ENCODE results near the gene RNF26.

Gene RNF26

DNA sequence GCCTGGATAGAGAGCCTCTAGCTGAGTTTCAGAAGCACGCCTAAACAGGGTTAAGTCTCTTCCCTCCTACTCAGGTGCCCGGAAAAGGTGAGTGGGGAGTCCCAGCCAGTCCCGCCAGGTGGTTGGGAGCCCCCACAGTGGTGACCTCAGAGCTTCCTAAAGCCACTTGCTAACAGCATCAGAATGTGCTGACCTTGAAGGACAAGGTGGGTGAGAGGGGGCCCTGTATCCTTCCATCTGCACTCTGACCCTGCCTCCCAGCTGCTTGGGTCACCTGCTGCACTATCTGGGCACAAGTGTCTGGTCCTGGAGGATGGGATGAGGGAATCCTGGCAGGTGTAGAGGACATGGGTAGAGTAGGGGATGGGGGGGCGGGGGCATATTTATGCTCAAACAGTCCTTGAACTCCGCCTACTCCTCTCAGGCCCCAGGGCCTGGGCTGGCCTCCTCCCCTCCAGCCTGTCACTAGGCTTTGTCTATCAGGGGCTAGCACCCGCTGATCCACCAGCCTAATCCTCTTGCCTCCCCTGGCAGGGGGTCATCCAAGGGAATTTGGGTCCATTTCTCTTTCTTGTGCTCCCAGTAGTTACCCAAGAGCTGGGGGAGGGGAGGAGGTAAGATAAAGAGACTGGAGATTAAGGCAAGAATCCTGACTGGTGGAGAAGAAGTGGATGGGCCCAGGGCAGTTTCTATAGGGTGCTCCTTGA is 43.8 kb downstream of the RNF26 start:
- no peaks in the 10 kb centered on the region for H3K9me3 ChIP-seq (ENCODE audit: control extremely low read depth in 1 of 5, control insufficient read depth in 4 of 5, insufficient read depth in 2 of 5, low read depth in 1 of 5, low read length in 4 of 5)
- H3K36me3 ChIP-seq (ENCODE audit: control insufficient read depth in 4 of 4, insufficient read depth in 4 of 4, low read length in 3 of 4), result no peaks in the 10 kb centered on the region
- no peak for DNase-seq
- POLR2A ChIA-PET, result no interaction called here
- H3K4me3 ChIP-seq (ENCODE audit: control insufficient read depth in 1 of 7, extremely low read depth in 1 of 7, insufficient read depth in 4 of 7, low read depth in 2 of 7, low read length in 6 of 7), result no peak overlapping the region
- peaks cover 0 to 18% (median 17%) of the 10 kb centered on the region in 4 experiments for H3K4me1 ChIP-seq (ENCODE audit: control extremely low read depth in 1 of 4, control insufficient read depth in 4 of 4, insufficient read depth in 4 of 4, low read length in 3 of 4)
- WGBS (ENCODE audit: insufficient coverage), result 76% methylated on average over 5 of the region's 6 CpGs
- H3K27ac ChIP-seq (ENCODE audit: insufficient read depth in 1 of 2, low read depth in 1 of 2, low read length in 2 of 2, poor library complexity in 1 of 2, severe bottlenecking in 2 of 2), result peak overlapping the region in 1 of 2 experiments; percentile 39
- H3K27me3 ChIP-seq (replicated peaks in 2 of 5; ENCODE audit: control insufficient read depth in 4 of 5, insufficient read depth in 5 of 5, low read length in 4 of 5), result peaks cover 0 to 4% (median 1%) of the 10 kb centered on the region in 5 experiments
- CTCF ChIA-PET, result interaction anchor here (8.0 to 13.9 kb wide), 3 partner anchors 9 to 37 kb away, joined by 51 to 132 read pairs (median 62); partner anchors contain the start of genes C1QTNF5 and MFRP

DNA sequence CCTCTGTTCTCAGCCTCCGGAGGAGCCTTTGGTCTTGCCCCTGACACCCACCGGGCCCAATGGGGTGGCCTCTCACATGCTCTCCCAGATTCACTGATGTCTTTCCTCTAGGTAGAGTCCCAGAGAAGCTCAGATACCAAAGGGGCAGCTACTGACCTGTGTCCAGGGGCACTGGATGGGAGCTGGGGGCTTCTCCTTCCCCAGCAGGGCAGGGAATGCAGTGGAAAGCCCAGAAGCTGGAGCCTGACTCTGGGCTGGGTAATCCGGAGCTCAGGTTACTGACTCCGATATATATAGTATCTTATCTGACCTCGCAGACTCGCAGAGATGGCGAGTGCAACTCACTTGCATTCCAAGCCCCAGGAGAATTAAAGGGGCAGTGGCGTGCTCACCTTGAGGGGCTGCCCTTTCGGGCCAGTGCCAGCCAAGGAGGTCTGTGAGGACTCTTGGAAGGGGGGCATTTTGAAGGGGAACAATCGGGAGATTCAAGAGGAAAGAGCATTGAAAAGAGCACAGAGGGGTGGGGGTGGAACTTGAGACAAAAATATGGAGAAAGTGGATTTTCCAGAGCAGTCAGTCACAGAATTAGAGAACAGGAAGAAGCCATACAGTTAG is 44.6 kb downstream of the RNF26 start:
- POLR2A ChIA-PET, result no interaction called here

GRCh38 chr11:119380160-119380826 is 46.0 kb downstream of the RNF26 start:
- Histone ChIP-seq H3K9me3 (ENCODE audit: control extremely low read depth in 1 of 5, control insufficient read depth in 4 of 5, insufficient read depth in 2 of 5, low read depth in 1 of 5, low read length in 4 of 5) (no peaks in the 10 kb centered on the region), H3K36me3 (ENCODE audit: control insufficient read depth in 4 of 4, insufficient read depth in 4 of 4, low read length in 3 of 4) (no peaks in the 10 kb centered on the region), H3K27ac (ENCODE audit: insufficient read depth in 1 of 2, low read depth in 1 of 2, low read length in 2 of 2, poor library complexity in 1 of 2, severe bottlenecking in 2 of 2) (no peak overlapping the region), H3K27me3 (replicated peaks in 2 of 5; ENCODE audit: control insufficient read depth in 4 of 5, insufficient read depth in 5 of 5, low read length in 4 of 5) (peaks cover 2 to 14% (median 6%) of the 10 kb centered on the region in 5 experiments), H3K4me3 (ENCODE audit: control insufficient read depth in 1 of 7, extremely low read depth in 1 of 7, insufficient read depth in 4 of 7, low read depth in 2 of 7, low read length in 6 of 7) (peak overlapping the region in 2 of 7 experiments; percentile 84), H3K4me1 (ENCODE audit: control extremely low read depth in 1 of 4, control insufficient read depth in 4 of 4, insufficient read depth in 4 of 4, low read length in 3 of 4) (peaks cover 0 to 18% (median 16%) of the 10 kb centered on the region in 4 experiments)
- no peak for DNase-seq
- POLR2A ChIA-PET, result interaction anchor here (0.9 kb wide), 1 partner anchor 24 kb away, joined by 4 read pairs; no protein-coding TSS in a partner anchor
- CTCF ChIA-PET, result interaction anchor here (1.1 to 13.9 kb wide), 8 partner anchors 7 to 145 kb away, joined by 3 to 132 read pairs (median 6); no protein-coding TSS in a partner anchor
- 92% methylated on average over 13 of the region's 13 CpGs for WGBS (ENCODE audit: insufficient coverage)

More for the DNA sequence above, 44.6 kb downstream of the RNF26 start:
- CTCF ChIA-PET, result interaction anchor here (1.0 to 13.9 kb wide), 4 partner anchors 10 to 25 kb away, joined by 3 to 132 read pairs (median 32); no protein-coding TSS in a partner anchor
- Histone ChIP-seq H3K36me3 (ENCODE audit: control insufficient read depth in 4 of 4, insufficient read depth in 4 of 4, low read length in 3 of 4) (no peaks in the 10 kb centered on the region), H3K4me3 (ENCODE audit: control insufficient read depth in 1 of 7, extremely low read depth in 1 of 7, insufficient read depth in 4 of 7, low read depth in 2 of 7, low read length in 6 of 7) (no peak overlapping the region), H3K4me1 (ENCODE audit: control extremely low read depth in 1 of 4, control insufficient read depth in 4 of 4, insufficient read depth in 4 of 4, low read length in 3 of 4) (peaks cover 0 to 18% (median 16%) of the 10 kb centered on the region in 4 experiments), H3K27ac (ENCODE audit: insufficient read depth in 1 of 2, low read depth in 1 of 2, low read length in 2 of 2, poor library complexity in 1 of 2, severe bottlenecking in 2 of 2) (peak overlapping the region in 1 of 2 experiments; percentile 39), H3K9me3 (ENCODE audit: control extremely low read depth in 1 of 5, control insufficient read depth in 4 of 5, insufficient read depth in 2 of 5, low read depth in 1 of 5, low read length in 4 of 5) (no peaks in the 10 kb centered on the region), H3K27me3 (replicated peaks in 2 of 5; ENCODE audit: control insufficient read depth in 4 of 5, insufficient read depth in 5 of 5, low read length in 4 of 5) (peaks cover 0 to 9% (median 5%) of the 10 kb centered on the region in 5 experiments)
- DNase-seq, result no peak
- WGBS (ENCODE audit: insufficient coverage), result 94% methylated on average over 9 of the region's 10 CpGs

GRCh38 chr11:119380827-119381180 is 46.5 kb downstream of the RNF26 start:
- H3K36me3 ChIP-seq (ENCODE audit: control insufficient read depth in 4 of 4, insufficient read depth in 4 of 4, low read length in 3 of 4), result no peaks in the 10 kb centered on the region
- peak overlapping the region; percentile 32 to 84 (median 74) for H3K4me3 ChIP-seq (ENCODE audit: control insufficient read depth in 1 of 7, extremely low read depth in 1 of 7, insufficient read depth in 4 of 7, low read depth in 2 of 7, low read length in 6 of 7)
- 7% methylated on average over 8 of the region's 10 CpGs for WGBS (ENCODE audit: insufficient coverage)
- peaks cover 2 to 14% (median 6%) of the 10 kb centered on the region in 5 experiments for H3K27me3 ChIP-seq (replicated peaks in 2 of 5; ENCODE audit: control insufficient read depth in 4 of 5, insufficient read depth in 5 of 5, low read length in 4 of 5)
- H3K27ac ChIP-seq (ENCODE audit: insufficient read depth in 1 of 2, low read depth in 1 of 2, low read length in 2 of 2, poor library complexity in 1 of 2, severe bottlenecking in 2 of 2), result peak overlapping the region in 1 of 2 experiments; percentile 58
- ChIA-PET CTCF (interaction anchor here (0.8 to 13.9 kb wide), 10 partner anchors 8 to 144 kb away, joined by 3 to 132 read pairs (median 4); no protein-coding TSS in a partner anchor), POLR2A (interaction anchor here (0.9 to 1.0 kb wide), 2 partner anchors 20 to 25 kb away, joined by 3 to 4 read pairs; no protein-coding TSS in a partner anchor)
- no peak for DNase-seq
- no peaks in the 10 kb centered on the region for H3K9me3 ChIP-seq (ENCODE audit: control extremely low read depth in 1 of 5, control insufficient read depth in 4 of 5, insufficient read depth in 2 of 5, low read depth in 1 of 5, low read length in 4 of 5)
- peaks cover 0 to 18% (median 16%) of the 10 kb centered on the region in 4 experiments for H3K4me1 ChIP-seq (ENCODE audit: control extremely low read depth in 1 of 4, control insufficient read depth in 4 of 4, insufficient read depth in 4 of 4, low read length in 3 of 4)

DNA sequence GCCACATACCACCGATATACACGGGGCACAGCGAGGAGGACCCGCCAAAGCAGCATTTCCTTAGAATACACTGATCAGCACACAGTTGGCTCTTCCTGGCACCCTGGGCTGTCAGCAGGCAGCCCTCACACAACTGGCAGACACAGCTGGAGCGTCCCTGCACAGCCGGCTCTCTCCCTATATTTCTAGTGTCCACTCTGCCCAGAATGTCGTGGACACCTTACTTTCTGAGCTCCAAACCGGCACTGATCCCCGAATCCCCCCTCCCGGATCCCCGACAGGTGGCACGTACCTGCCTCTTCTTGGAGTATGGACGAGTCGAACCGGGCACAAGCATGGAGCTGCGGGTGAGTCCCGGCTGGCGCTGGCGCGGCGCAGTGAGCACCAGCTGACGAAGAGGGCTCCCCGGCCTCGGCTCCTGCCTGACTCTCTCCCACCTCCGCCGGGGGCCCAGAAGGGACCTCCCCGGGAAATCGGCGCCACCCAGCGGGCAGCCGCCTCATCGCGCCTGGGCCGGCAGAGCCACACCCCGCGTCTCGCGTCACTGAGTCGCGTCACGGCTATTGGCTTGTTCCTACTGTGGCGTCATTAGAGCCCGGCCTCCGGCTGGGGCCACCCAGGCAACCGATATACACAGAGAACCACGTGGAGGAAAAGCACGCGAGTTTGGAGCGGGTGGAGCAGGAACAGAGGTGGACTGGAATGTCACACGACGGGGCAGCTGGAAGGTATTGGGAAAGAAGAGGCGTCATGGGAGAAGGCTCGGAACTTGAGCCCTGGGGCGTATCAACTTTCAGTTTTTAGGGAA is 47.1 kb downstream of the RNF26 start, which contains the start of gene USP2:
TSS of gene USP2 (minus strand) at position 510 of the 808 bp plus-strand sequence. CDS start 8,210 bp downstream, outside the sequence.
- peak; percentile 95 to 96 (median 95) for DNase-seq
- Histone ChIP-seq H3K27ac (ENCODE audit: insufficient read depth in 1 of 2, low read depth in 1 of 2, low read length in 2 of 2, poor library complexity in 1 of 2, severe bottlenecking in 2 of 2) (peak within 1 kb of the TSS; percentile 54 to 80), H3K27me3 (replicated peaks in 2 of 5; ENCODE audit: control insufficient read depth in 4 of 5, insufficient read depth in 5 of 5, low read length in 4 of 5) (peaks cover 2 to 14% (median 6%) of the 10 kb centered on the region in 5 experiments), H3K9me3 (ENCODE audit: control extremely low read depth in 1 of 5, control insufficient read depth in 4 of 5, insufficient read depth in 2 of 5, low read depth in 1 of 5, low read length in 4 of 5) (no peaks in the 10 kb centered on the region), H3K36me3 (ENCODE audit: control insufficient read depth in 4 of 4, insufficient read depth in 4 of 4, low read length in 3 of 4) (no peaks in the 10 kb centered on the region), H3K4me3 (ENCODE audit: control insufficient read depth in 1 of 7, extremely low read depth in 1 of 7, insufficient read depth in 4 of 7, low read depth in 2 of 7, low read length in 6 of 7) (peak within 1 kb of the TSS; percentile 32 to 84 (median 74)), H3K4me1 (ENCODE audit: control extremely low read depth in 1 of 4, control insufficient read depth in 4 of 4, insufficient read depth in 4 of 4, low read length in 3 of 4) (peaks cover 0 to 18% (median 16%) of the 10 kb centered on the region in 4 experiments)
- ChIA-PET CTCF (interaction anchor here (0.8 to 13.9 kb wide), 10 partner anchors 8 to 144 kb away, joined by 3 to 132 read pairs (median 4); no protein-coding TSS in a partner anchor), POLR2A (interaction anchor here (0.9 to 1.0 kb wide), 2 partner anchors 20 to 25 kb away, joined by 3 to 4 read pairs; no protein-coding TSS in a partner anchor)
- 0% methylated on average over 52 of the region's 54 CpGs for WGBS (ENCODE audit: insufficient coverage)

DNA sequence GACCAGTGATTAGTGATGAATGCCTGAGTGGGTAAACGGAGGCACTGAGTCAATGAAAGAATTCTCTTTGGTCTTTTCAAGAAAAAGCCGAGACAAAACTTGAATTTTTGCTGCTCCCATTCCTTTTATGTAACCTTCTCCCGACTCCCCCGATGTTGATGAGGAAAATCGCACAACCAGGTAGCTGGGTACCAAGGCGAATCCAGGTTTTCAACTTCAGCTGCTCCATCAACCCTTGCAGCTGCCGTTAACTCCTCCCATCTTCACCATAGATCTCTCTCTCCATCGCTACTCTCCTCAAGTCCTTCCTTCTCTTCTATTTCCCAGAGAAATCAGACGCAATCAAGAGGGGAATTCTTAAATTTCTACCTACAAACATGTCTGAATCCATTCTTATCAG is 47.8 kb downstream of the RNF26 start:
- Histone ChIP-seq H3K27ac (ENCODE audit: insufficient read depth in 1 of 2, low read depth in 1 of 2, low read length in 2 of 2, poor library complexity in 1 of 2, severe bottlenecking in 2 of 2) (peak overlapping the region; percentile 54 to 80), H3K4me1 (ENCODE audit: control extremely low read depth in 1 of 4, control insufficient read depth in 4 of 4, insufficient read depth in 4 of 4, low read length in 3 of 4) (peaks cover 0 to 18% (median 16%) of the 10 kb centered on the region in 4 experiments), H3K36me3 (ENCODE audit: control insufficient read depth in 4 of 4, insufficient read depth in 4 of 4, low read length in 3 of 4) (no peaks in the 10 kb centered on the region), H3K4me3 (ENCODE audit: control insufficient read depth in 1 of 7, extremely low read depth in 1 of 7, insufficient read depth in 4 of 7, low read depth in 2 of 7, low read length in 6 of 7) (peak overlapping the region in 6 of 7 experiments; percentile 53 to 84 (median 72)), H3K27me3 (replicated peaks in 2 of 5; ENCODE audit: control insufficient read depth in 4 of 5, insufficient read depth in 5 of 5, low read length in 4 of 5) (peaks cover 2 to 14% (median 6%) of the 10 kb centered on the region in 5 experiments), H3K9me3 (ENCODE audit: control extremely low read depth in 1 of 5, control insufficient read depth in 4 of 5, insufficient read depth in 2 of 5, low read depth in 1 of 5, low read length in 4 of 5) (no peaks in the 10 kb centered on the region)
- WGBS (ENCODE audit: insufficient coverage), result 4% methylated on average over 8 of the region's 9 CpGs
- peak in 2 of 3 donors; percentile 8 to 17 for DNase-seq
- ChIA-PET CTCF (interaction anchor here (0.6 to 13.9 kb wide), 5 partner anchors 13 to 93 kb away, joined by 3 to 132 read pairs (median 7); no protein-coding TSS in a partner anchor), POLR2A (interaction anchor here (0.6 kb wide), 1 partner anchor 1404 kb away, joined by 3 read pairs; no protein-coding TSS in a partner anchor)
